Hepatocyte (in vitro differentiated cells): Measurements from ENCODE around the gene FAM110A.

ENCODE experiments used
- CTCF ChIP-seq: fragments of 200-600 bp; sonication (generic); IDR thresholded peaks from 2 replicates; pipeline ENCODE4 v1.5.1; 2016; ENCODE audit warnings: antibody characterized with exemption, mild to moderate bottlenecking; ENCODE audit not compliant: poor library complexity
- EZH2 ChIP-seq: fragments of 200-600 bp; sonication (generic); IDR thresholded peaks from 2 replicates; pipeline ENCODE4 v1.6.1; 2016; ENCODE audit warnings: antibody characterized with exemption, mild to moderate bottlenecking, borderline replicate concordance

GRCh38 chr20:854601-855000, 21.1 kb downstream of the FAM110A start:
- TF ChIP-seq EZH2 (no peak), CTCF (no peak)
